CD14-positive monocyte (primary cell): ENCODE measurements around the gene NTRK3. TPM values are rescaled to one million over a fixed set of nuclear protein-coding genes. Genes with fewer than 3 reads are reported as not detected.

Experiments used
- DNase-seq, 3 donors: peaks; one replicate each; pipeline ENCODE4 v3.0.0-alpha.2; 2011 to 2022
- H2AFZ ChIP-seq: 2 replicates; pipeline ENCODE4 v1.6.0; 2012; ENCODE audit warnings: mild to moderate bottlenecking, low read depth, low read length, inconsistent platforms; ENCODE audit not compliant: insufficient read depth, poor library complexity, severe bottlenecking
- H3K27ac ChIP-seq, 2 donors: 1 replicate in 1 of 2; 2 replicates in 1 of 2; pipeline ENCODE4 v1.5.1; 2012 to 2013; ENCODE audit warnings: low read length in 2 of 2, control low read depth in 1 of 2, inconsistent platforms in 1 of 2, low read depth in 1 of 2, mild to moderate bottlenecking in 1 of 2
- H3K27me3 ChIP-seq, 2 donors: one replicate each; pipeline versions ENCODE4 v1.6.0 to v1.6.1; 2011 to 2013; ENCODE audit warnings: low read length in 2 of 2; ENCODE audit not compliant: control insufficient read depth in 2 of 2, insufficient read depth in 2 of 2
- H3K36me3 ChIP-seq, 2 donors: replicated peaks in 1 of 2; 1 replicate in 1 of 2; 2 replicates in 1 of 2; pipeline versions ENCODE4 v1.5.1 to v1.6.1; 2012 to 2013; ENCODE audit warnings: low read length in 2 of 2, control low read depth in 1 of 2, inconsistent platforms in 1 of 2, mild to moderate bottlenecking in 1 of 2; ENCODE audit not compliant: insufficient read depth in 2 of 2, control insufficient read depth in 1 of 2
- H3K4me1 ChIP-seq, 2 donors: 1 replicate in 1 of 2; 2 replicates in 1 of 2; pipeline versions ENCODE4 v1.5.1 to v1.6.1; 2012 to 2013; ENCODE audit warnings: low read length in 2 of 2, control low read depth in 1 of 2, inconsistent platforms in 1 of 2, mild to moderate bottlenecking in 1 of 2, moderate library complexity in 1 of 2; ENCODE audit not compliant: insufficient read depth in 2 of 2, control insufficient read depth in 1 of 2
- H3K4me2 ChIP-seq: replicated peaks from 2 replicates; pipeline ENCODE3; 2012; ENCODE audit warnings: low read length, moderate library complexity, mild to moderate bottlenecking; ENCODE audit not compliant: poor library complexity, severe bottlenecking; ENCODE audit errors: extremely low read depth
- H3K4me3 ChIP-seq, 3 experiments: fragments of 200-600 bp in 1 of 3; sonication (generic) in 1 of 3; replicated peaks in 1 of 3; 1 replicate in 2 of 3; 2 replicates in 1 of 3; pipeline ENCODE4 v1.5.1; 2011 to 2013; ENCODE audit warnings: low read length in 3 of 3, mild to moderate bottlenecking in 3 of 3, control low read depth in 2 of 3, low read depth in 2 of 3, inconsistent platforms in 1 of 3, moderate library complexity in 1 of 3
- H3K79me2 ChIP-seq: 2 replicates; pipeline ENCODE4 v1.6.0; 2012; ENCODE audit warnings: mild to moderate bottlenecking, control low read depth, inconsistent platforms, low read length, moderate library complexity; ENCODE audit not compliant: insufficient read depth
- H3K9ac ChIP-seq: 2 replicates; pipeline ENCODE4 v1.6.0; 2017; ENCODE audit warnings: low read length, mild to moderate bottlenecking; ENCODE audit not compliant: insufficient read depth, poor library complexity, severe bottlenecking
- H3K9me3 ChIP-seq, 2 donors: replicated peaks in 1 of 2; 1 replicate in 1 of 2; 2 replicates in 1 of 2; pipeline versions ENCODE4 v1.5.1 to v1.6.1; 2012 to 2013; ENCODE audit warnings: low read length in 2 of 2, control low read depth in 1 of 2; ENCODE audit not compliant: control insufficient read depth in 1 of 2, insufficient read depth in 1 of 2
- H4K20me1 ChIP-seq: 2 replicates; pipeline ENCODE4 v1.6.0; 2012; ENCODE audit warnings: mild to moderate bottlenecking, low read length, control low read depth, moderate library complexity; ENCODE audit not compliant: insufficient read depth
- H3K27ac Mint-ChIP-seq, 7 donors: one replicate each; pipeline ENCODE4 v1.8.0; 2020; ENCODE audit warnings: mild to moderate bottlenecking in 7 of 7, mixed read lengths in 7 of 7, moderate library complexity in 6 of 7, inconsistent platforms in 2 of 7
- H3K27me3 Mint-ChIP-seq, 3 donors: one replicate each; pipeline ENCODE4 v1.8.0; 2021 to 2022; ENCODE audit warnings: low read depth in 3 of 3, mild to moderate bottlenecking in 3 of 3, mixed read lengths in 3 of 3, moderate library complexity in 3 of 3, inconsistent platforms in 1 of 3
- H3K36me3 Mint-ChIP-seq, 2 donors: one replicate each; pipeline ENCODE4 v1.8.0; 2020; ENCODE audit warnings: mixed read lengths in 2 of 2, inconsistent platforms in 1 of 2, mild to moderate bottlenecking in 1 of 2
- H3K4me1 Mint-ChIP-seq: one replicate; pipeline ENCODE4 v1.8.0; 2020; ENCODE audit warnings: mild to moderate bottlenecking, mixed read lengths
- H3K4me3 Mint-ChIP-seq, 2 donors: one replicate each; pipeline ENCODE4 v1.8.0; 2020; ENCODE audit warnings: mild to moderate bottlenecking in 2 of 2, mixed read lengths in 2 of 2, moderate library complexity in 1 of 2
- H3K9me3 Mint-ChIP-seq, 7 donors: one replicate each; pipeline ENCODE4 v1.8.0; 2020 to 2022; ENCODE audit warnings: mixed read lengths in 7 of 7, mild to moderate bottlenecking in 6 of 7, moderate library complexity in 6 of 7, inconsistent platforms in 2 of 7
- WGBS: methylation state at CpG from one replicate; pipeline ENCODE4 v1.1.5; 2013; ENCODE audit warnings: missing lambda C conversion rate; ENCODE audit not compliant: insufficient coverage; 5-methylcytosine and 5-hydroxymethylcytosine counted together
- intact Hi-C, 2 donors: fragments of 100-400 bp; cut with micrococcal nuclease; formaldehyde crosslinking; loops; one replicate each; pipeline versions ENCODE4 v1.15.0 to v1.15.1; 2023
- polyA plus RNA-seq, 3 donors: library from polyadenylated mRNA; depleted of rRNA in 1 of 3; unstranded in 2 of 3; stranded (reverse) in 1 of 3; fragments of 300-500 nt in 2 of 3; fragments of >200 nt in 1 of 3; fragmentation: Illumina TruSeq in 2 of 3; gene quantifications; 1 replicate in 2 of 3; 2 replicates in 1 of 3; pipeline ENCODE4 v1.2.3, GENCODE V29; 2012 to 2021
- TF ChIP-seq, protein P1 (sequence below): fragments of 200-600 bp; IDR thresholded peaks from one replicate; pipeline ENCODE4 v1.8.0; 2022; ENCODE audit warnings: antibody characterized with exemption, mild to moderate bottlenecking

Gene NTRK3
- polyA plus RNA-seq, 3 donors: not detected

GRCh38 chr15:88057836-88058235 is 198.7 kb downstream of the NTRK3 start:
- Mint-ChIP-seq H3K4me1 (no peaks in the 10 kb centered on the region), H3K27ac (no peak overlapping the region), H3K9me3 (peaks cover 1 to 12% (median 3%) of the 10 kb centered on the region in 7 donors), H3K36me3 (no peaks in the 10 kb centered on the region), H3K4me3 (no peak overlapping the region), H3K27me3 (peaks cover 0 to 5% (median 0%) of the 10 kb centered on the region in 3 donors)
- Histone ChIP-seq H3K27me3 (no peaks in the 10 kb centered on the region), H3K4me2 (no peak overlapping the region), H3K79me2 (no peaks in the 10 kb centered on the region), H3K9ac (no peak overlapping the region), H4K20me1 (no peaks in the 10 kb centered on the region), H3K9me3 (no peaks in the 10 kb centered on the region), H3K4me3 (no peak overlapping the region), H3K36me3 (no peaks in the 10 kb centered on the region), H3K27ac (no peak overlapping the region), H2AFZ (no peak overlapping the region), H3K4me1 (no peaks in the 10 kb centered on the region)
- intact Hi-C loops: no loop called here
- TF ChIP-seq, protein P1, sequence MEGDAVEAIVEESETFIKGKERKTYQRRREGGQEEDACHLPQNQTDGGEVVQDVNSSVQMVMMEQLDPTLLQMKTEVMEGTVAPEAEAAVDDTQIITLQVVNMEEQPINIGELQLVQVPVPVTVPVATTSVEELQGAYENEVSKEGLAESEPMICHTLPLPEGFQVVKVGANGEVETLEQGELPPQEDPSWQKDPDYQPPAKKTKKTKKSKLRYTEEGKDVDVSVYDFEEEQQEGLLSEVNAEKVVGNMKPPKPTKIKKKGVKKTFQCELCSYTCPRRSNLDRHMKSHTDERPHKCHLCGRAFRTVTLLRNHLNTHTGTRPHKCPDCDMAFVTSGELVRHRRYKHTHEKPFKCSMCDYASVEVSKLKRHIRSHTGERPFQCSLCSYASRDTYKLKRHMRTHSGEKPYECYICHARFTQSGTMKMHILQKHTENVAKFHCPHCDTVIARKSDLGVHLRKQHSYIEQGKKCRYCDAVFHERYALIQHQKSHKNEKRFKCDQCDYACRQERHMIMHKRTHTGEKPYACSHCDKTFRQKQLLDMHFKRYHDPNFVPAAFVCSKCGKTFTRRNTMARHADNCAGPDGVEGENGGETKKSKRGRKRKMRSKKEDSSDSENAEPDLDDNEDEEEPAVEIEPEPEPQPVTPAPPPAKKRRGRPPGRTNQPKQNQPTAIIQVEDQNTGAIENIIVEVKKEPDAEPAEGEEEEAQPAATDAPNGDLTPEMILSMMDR: no peak
- 73% methylated on average over 7 of the region's 9 CpGs for WGBS
- DNase-seq: no peak

- Histone ChIP-seq H3K27ac (no peak overlapping the region), H2AFZ (no peak overlapping the region), H4K20me1 (no peaks in the 10 kb centered on the region), H3K4me1 (no peaks in the 10 kb centered on the region), H3K4me3 (no peak overlapping the region), H3K4me2 (no peak overlapping the region), H3K9me3 (no peaks in the 10 kb centered on the region), H3K79me2 (no peaks in the 10 kb centered on the region), H3K36me3 (no peaks in the 10 kb centered on the region), H3K9ac (no peak overlapping the region), H3K27me3 (no peaks in the 10 kb centered on the region)
- intact Hi-C loops: no loop called here
- Mint-ChIP-seq H3K27ac (no peak overlapping the region), H3K27me3 (peaks cover 1 to 4% (median 4%) of the 10 kb centered on the region in 3 donors), H3K4me3 (no peak overlapping the region), H3K4me1 (no peaks in the 10 kb centered on the region), H3K9me3 (peaks cover 0 to 7% (median 3%) of the 10 kb centered on the region in 7 donors), H3K36me3 (no peaks in the 10 kb centered on the region)
- TF ChIP-seq, protein P1: no peak
- WGBS: no CpG with 5 or more reads among the region's 1 CpG
- no peak for DNase-seq
These were observed 207.0 kb downstream of the NTRK3 start for GRCh38 chr15:88049506-88049905.
